HG03108 (cell line): ENCODE results near the gene MTCP1.

ENCODE experiments used
- ATAC-seq: cut with Tn5 transposase; IDR thresholded peaks from one replicate; pipeline ENCODE4 v1.9.1; 2021; ENCODE audit warnings: moderate library complexity; ENCODE audit not compliant: unreplicated experiment

The MTCP1 gene

GRCh38 chrX:155070975-155071693, at the start of gene MTCP1, which contains the start of the genes BRCC3 and CMC4:
Gene MTCP1 (minus strand): TSS chrX:155071136. CDS start chrX:155066010, 5,126 bp downstream.
Gene BRCC3 (plus strand): TSS chrX:155071508. CDS start chrX:155071528, 20 bp downstream.
Gene CMC4 (minus strand): TSS chrX:155071136. CDS start chrX:155064023, 7,113 bp downstream.
- peak; percentile 88 for ATAC-seq

- ATAC-seq: no peak
Observed at GRCh38 chrX:155115174-155115819, 44.4 kb upstream of the MTCP1 start.

- no peak for ATAC-seq
Observed at GRCh38 chrX:155113097-155113496, 42.2 kb upstream of the MTCP1 start.

GRCh38 chrX:155112171-155112570, 41.2 kb upstream of the MTCP1 start:
- ATAC-seq: no peak

- ATAC-seq: no peak
Observed at GRCh38 chrX:155108427-155108826, 37.5 kb upstream of the MTCP1 start.

GRCh38 chrX:155105919-155106318, 35.0 kb upstream of the MTCP1 start:
- no peak for ATAC-seq

- no peak for ATAC-seq
Observed at GRCh38 chrX:155094468-155095061, 23.6 kb upstream of the MTCP1 start.

GRCh38 chrX:155086961-155087735, 16.2 kb upstream of the MTCP1 start:
- ATAC-seq: no peak

- no peak for ATAC-seq
Observed at GRCh38 chrX:155086202-155086840, 15.4 kb upstream of the MTCP1 start.

- ATAC-seq: no peak
Observed at GRCh38 chrX:155071694-155072280, 851 bp upstream of the MTCP1 start.

- ATAC-seq: peak; percentile 17
Observed at GRCh38 chrX:155070663-155070974, 317 bp downstream of the MTCP1 start.

- no peak for ATAC-seq
Observed at GRCh38 chrX:155070038-155070437, 898 bp downstream of the MTCP1 start.

- no peak for ATAC-seq
Observed at GRCh38 chrX:155069414-155069813, 1.5 kb downstream of the MTCP1 start.

- no peak for ATAC-seq
Observed at GRCh38 chrX:155068165-155068564, 2.8 kb downstream of the MTCP1 start.

- ATAC-seq: no peak
Observed at GRCh38 chrX:155065035-155065734, 5.8 kb downstream of the MTCP1 start.

GRCh38 chrX:155061760-155062159, 9.2 kb downstream of the MTCP1 start:
- no peak for ATAC-seq

GRCh38 chrX:155056877-155057792, 13.8 kb downstream of the MTCP1 start:
- peak; percentile 60 for ATAC-seq

GRCh38 chrX:155056471-155056870, 14.5 kb downstream of the MTCP1 start:
- ATAC-seq: no peak

- no peak for ATAC-seq
Observed at GRCh38 chrX:155055494-155055893, 15.4 kb downstream of the MTCP1 start.
